Vagina (tissue), 2 donors: ENCODE measurements around the gene PKN1. TPM values are rescaled to one million over a fixed set of nuclear protein-coding genes. Genes with fewer than 3 reads are reported as not detected.
A peak's percentile ranks its signal among the peaks of the same experiment; 100 is the strongest.
"Not testable (repeated sequence)": the region's sequence is repeated elsewhere in the genome, so short reads cannot be mapped to it uniquely, and the experiment has no call there.

Source experiments
- DNase-seq, 2 donors: peaks; one replicate each; pipeline ENCODE4 v3.0.0-alpha.2; 2017; ENCODE audit errors: extremely low spot score in 2 of 2
- H3K27ac ChIP-seq: fragments of 200-600 bp; sonication (generic); one replicate; pipeline ENCODE4 v1.5.1; 2019
- H3K27me3 ChIP-seq: fragments of 200-600 bp; sonication (generic); one replicate; pipeline ENCODE4 v1.5.1; 2019
- H3K36me3 ChIP-seq, 2 donors: fragments of 200-600 bp; sonication (generic); one replicate each; pipeline ENCODE4 v1.5.1; 2017 to 2019
- H3K4me1 ChIP-seq: fragments of 200-600 bp; sonication (generic); one replicate; pipeline ENCODE4 v1.5.1; 2019
- H3K4me3 ChIP-seq, 2 donors: fragments of 200-600 bp; sonication (generic); 1 replicate in 1 of 2; 2 replicates in 1 of 2; pipeline ENCODE4 v1.5.1; 2016 to 2019
- H3K9me3 ChIP-seq: fragments of 200-600 bp; sonication (generic); one replicate; pipeline ENCODE4 v1.5.1; 2019
- CTCF ChIP-seq, 3 experiments: fragments of 450-650 bp in 2 of 3; fragments of 200-600 bp in 1 of 3; sonication (generic) in 1 of 3; IDR thresholded peaks; one replicate each; pipeline ENCODE4 v1.5.1; 2017 to 2019; ENCODE audit warnings: antibody characterized with exemption in 3 of 3, mild to moderate bottlenecking in 2 of 3, moderate library complexity in 2 of 3
- POLR2A ChIP-seq, 2 donors: fragments of 450-650 bp; IDR thresholded peaks; one replicate each; pipeline ENCODE4 v1.6.1; 2017; ENCODE audit warnings: antibody characterized with exemption in 2 of 2, mild to moderate bottlenecking in 2 of 2, moderate library complexity in 2 of 2
- POLR2AphosphoS5 ChIP-seq, 2 donors: sonication (generic); formaldehyde crosslinking; IDR thresholded peaks; one replicate each; pipeline ENCODE4 v1.9.0; 2017; ENCODE audit warnings: antibody characterized with exemption in 2 of 2, mild to moderate bottlenecking in 2 of 2, low read depth in 1 of 2; ENCODE audit not compliant: insufficient read depth in 1 of 2
- intact Hi-C: fragments of 100-400 bp; cut with DNase I; formaldehyde crosslinking; loops from one replicate; pipeline ENCODE4 v1.15.1; 2023
- total RNA-seq: library from RNA; depleted of rRNA; stranded (reverse); fragments of >200 nt; gene quantifications from one replicate; pipeline ENCODE4 v1.2.3, GENCODE V29; 2016

The PKN1 gene
- total RNA-seq, 1 donor from 2014 or later: 72.7 TPM

DNA sequence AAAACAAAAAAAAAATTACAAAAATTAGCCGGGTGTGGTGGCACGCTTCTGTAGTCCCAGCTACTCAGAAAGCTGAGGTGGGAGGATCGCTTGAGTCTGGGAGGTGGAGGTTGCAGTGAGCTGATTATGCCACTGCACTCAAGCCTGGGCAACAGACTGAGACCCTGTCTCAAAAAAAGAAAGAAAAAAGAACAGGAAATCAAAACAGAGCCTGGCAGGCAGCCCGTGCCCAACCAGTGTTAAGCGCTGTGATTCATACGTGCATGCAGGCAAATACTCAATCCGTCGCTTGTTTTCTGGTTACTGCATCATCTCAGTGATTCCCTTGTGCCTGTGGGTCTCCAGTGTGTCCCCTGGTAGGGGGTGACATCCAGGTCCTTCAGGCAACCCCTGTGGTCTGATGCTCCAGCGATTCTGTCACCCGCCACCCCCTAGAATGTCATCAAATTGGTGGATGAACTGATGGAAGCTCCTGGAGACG lies 32.1 kb upstream of the PKN1 start:
- Histone ChIP-seq H3K36me3 (peaks cover 0 to 7% of the 10 kb centered on the region in 2 donors), H3K9me3 (no peaks in the 10 kb centered on the region), H3K27me3 (no peaks in the 10 kb centered on the region), H3K4me1 (peaks cover 11% of the 10 kb centered on the region), H3K27ac (no peak overlapping the region), H3K4me3 (no peak overlapping the region)
- no peak for TF ChIP-seq POLR2A (IDR thresholded peaks at IDR 0.05)
- no peak for TF ChIP-seq CTCF (IDR thresholded peaks at IDR 0.05)
- TF ChIP-seq POLR2AphosphoS5 (IDR thresholded peaks at IDR 0.05; ENCODE audit: insufficient read depth in 1 of 2, low read depth in 1 of 2): no peak
- intact Hi-C loops: no loop called here
- no peak for DNase-seq

DNA sequence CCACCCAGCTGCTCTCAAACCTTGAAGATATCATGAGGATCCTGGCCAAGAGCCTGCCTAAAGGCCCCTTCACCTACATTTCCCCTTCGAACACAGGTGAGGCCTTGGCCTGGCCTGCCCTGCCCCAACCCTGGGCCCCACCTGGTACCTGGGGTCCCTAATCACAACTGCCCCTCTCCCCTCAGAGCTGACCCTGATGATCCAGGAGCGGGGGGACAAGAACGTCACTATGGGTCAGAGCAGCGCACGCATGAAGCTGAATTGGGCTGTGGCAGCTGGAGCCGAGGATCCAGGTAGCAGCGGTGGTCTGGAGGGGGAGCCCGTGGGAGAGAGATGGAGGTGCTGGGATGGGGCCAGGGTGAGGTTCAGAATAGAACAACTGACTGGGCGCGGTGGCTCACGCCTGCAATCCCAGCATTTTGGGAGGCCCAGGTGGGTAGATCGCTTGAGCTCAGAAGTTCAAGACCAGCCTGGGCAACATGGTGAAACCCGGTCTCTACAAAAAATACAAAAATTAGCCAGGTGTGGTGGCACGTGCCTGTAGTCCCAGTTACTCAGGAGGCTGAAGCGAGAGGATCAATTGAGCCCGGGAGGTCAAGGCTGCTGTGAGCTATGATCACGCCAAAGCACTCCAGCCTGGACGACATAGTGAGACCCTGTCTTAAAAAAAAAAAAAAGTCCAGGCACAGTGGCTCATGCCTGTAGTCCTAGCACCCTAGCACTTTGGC lies 31.5 kb upstream of the PKN1 start:
- Histone ChIP-seq H3K36me3 (peaks cover 0 to 9% of the 10 kb centered on the region in 2 donors), H3K27me3 (no peaks in the 10 kb centered on the region), H3K27ac (peak overlapping the region; percentile 63), H3K4me1 (peaks cover 17% of the 10 kb centered on the region), H3K4me3 (no peak overlapping the region), H3K9me3 (no peaks in the 10 kb centered on the region)
- intact Hi-C loops: no loop called here
- TF ChIP-seq POLR2AphosphoS5 (IDR thresholded peaks at IDR 0.05; ENCODE audit: insufficient read depth in 1 of 2, low read depth in 1 of 2) (no peak), CTCF (IDR thresholded peaks at IDR 0.05) (no peak), POLR2A (IDR thresholded peaks at IDR 0.05) (no peak)
- DNase-seq: no peak

DNA sequence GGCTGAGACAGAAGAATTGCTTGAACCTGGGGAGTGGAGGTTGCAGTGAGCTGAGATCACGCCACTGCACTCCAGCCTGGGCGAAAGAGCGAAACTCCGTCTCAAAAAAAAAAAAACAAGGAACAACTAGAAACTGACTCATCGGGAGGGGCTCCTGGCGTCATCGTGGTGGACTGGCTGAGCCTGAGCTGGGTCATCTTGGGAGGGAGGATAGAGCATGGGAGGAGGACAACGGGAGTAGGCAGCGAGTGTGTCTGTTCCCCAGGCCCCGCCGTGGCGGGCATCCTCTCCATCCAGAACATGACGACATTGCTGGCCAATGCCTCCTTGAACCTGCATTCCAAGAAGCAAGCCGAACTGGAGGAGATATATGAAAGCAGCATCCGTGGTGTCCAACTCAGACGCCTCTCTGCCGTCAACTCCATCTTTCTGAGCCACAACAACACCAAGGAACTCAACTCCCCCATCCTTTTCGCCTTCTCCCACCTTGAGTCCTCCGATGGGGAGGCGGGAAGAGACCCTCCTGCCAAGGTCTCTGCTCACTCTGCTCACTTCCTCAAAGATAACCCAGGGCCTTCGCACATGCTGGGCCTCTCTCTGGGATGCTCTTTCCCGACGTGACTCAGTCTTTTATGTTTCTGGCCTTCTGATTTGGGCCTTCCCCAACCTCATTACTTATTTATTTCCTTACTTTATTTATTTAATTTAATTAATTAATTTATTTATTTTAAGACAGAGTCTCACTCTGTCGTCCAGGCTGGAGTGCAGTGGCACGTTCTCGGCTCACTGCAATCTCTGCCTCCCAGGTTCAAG lies 30.6 kb upstream of the PKN1 start:
- TF ChIP-seq POLR2AphosphoS5 (IDR thresholded peaks at IDR 0.05; ENCODE audit: insufficient read depth in 1 of 2, low read depth in 1 of 2) (peak; percentile 60 to 63), POLR2A (IDR thresholded peaks at IDR 0.05) (no peak)
- H3K4me1 ChIP-seq: peaks cover 19% of the 10 kb centered on the region
- peak overlapping the region; percentile 63 for H3K27ac ChIP-seq
- H3K4me3 ChIP-seq: no peak overlapping the region
- no peak for DNase-seq
- intact Hi-C loops: no loop called here
- no peaks in the 10 kb centered on the region for H3K27me3 ChIP-seq
- peaks cover 0 to 18% of the 10 kb centered on the region in 2 donors for H3K36me3 ChIP-seq
- H3K9me3 ChIP-seq: no peaks in the 10 kb centered on the region

GRCh38 chr19:14403145-14403930 lies 29.8 kb upstream of the PKN1 start:
- intact Hi-C loops, DNase-seq, H3K4me3 ChIP-seq, H3K27me3 ChIP-seq, H3K27ac ChIP-seq, H3K9me3 ChIP-seq: not testable (repeated sequence)
- peaks cover 19% of the 10 kb centered on the region for H3K4me1 ChIP-seq
- peaks cover 0 to 26% of the 10 kb centered on the region in 2 donors for H3K36me3 ChIP-seq

DNA sequence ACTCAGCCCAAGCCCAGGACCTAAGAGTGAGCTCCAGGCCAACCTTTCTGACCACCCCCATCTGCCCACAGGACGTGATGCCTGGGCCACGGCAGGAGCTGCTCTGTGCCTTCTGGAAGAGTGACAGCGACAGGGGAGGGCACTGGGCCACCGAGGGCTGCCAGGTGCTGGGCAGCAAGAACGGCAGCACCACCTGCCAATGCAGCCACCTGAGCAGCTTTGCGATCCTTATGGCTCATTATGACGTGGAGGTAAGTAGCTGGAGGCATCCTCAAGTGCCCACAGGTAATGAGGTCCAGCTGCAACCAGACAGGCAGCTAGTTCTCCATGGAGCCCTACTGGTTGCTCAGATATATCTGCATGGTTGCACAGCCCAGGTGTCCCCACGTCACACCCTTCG lies 28.8 kb upstream of the PKN1 start:
- intact Hi-C loops: no loop called here
- peaks cover 19% of the 10 kb centered on the region for H3K4me1 ChIP-seq
- TF ChIP-seq POLR2AphosphoS5 (IDR thresholded peaks at IDR 0.05; ENCODE audit: insufficient read depth in 1 of 2, low read depth in 1 of 2): no peak
- TF ChIP-seq CTCF (IDR thresholded peaks at IDR 0.05): no peak
- TF ChIP-seq POLR2A (IDR thresholded peaks at IDR 0.05): no peak
- no peaks in the 10 kb centered on the region for H3K9me3 ChIP-seq
- no peaks in the 10 kb centered on the region for H3K27me3 ChIP-seq
- peaks cover 0 to 36% of the 10 kb centered on the region in 2 donors for H3K36me3 ChIP-seq
- H3K27ac ChIP-seq: no peak overlapping the region
- no peak for DNase-seq
- H3K4me3 ChIP-seq: no peak overlapping the region
